ENCODE measurements around the gene NPAS3.

Gene NPAS3

GRCh38 chr14:33534632-33535031 lies 596.0 kb downstream of the NPAS3 start:
- H3K27ac ChIP-seq, result no peak overlapping the region
- no peak overlapping the region for H3K4me2 ChIP-seq
- H4K20me1 ChIP-seq (ENCODE audit: insufficient read depth), result no peaks in the 10 kb centered on the region
- H2AFZ ChIP-seq (ENCODE audit: low read depth), result no peak overlapping the region
- H3K36me3 ChIP-seq (ENCODE audit: insufficient read depth), result no peaks in the 10 kb centered on the region
- no peak overlapping the region for H3K4me3 ChIP-seq (IDR thresholded peaks at IDR 0.05; ENCODE audit: insufficient read depth, low read depth, low read length)
- peaks cover 15% of the 10 kb centered on the region for H3K4me1 ChIP-seq (ENCODE audit: low read depth, poor library complexity, severe bottlenecking)
- TF ChIP-seq, protein P1, sequence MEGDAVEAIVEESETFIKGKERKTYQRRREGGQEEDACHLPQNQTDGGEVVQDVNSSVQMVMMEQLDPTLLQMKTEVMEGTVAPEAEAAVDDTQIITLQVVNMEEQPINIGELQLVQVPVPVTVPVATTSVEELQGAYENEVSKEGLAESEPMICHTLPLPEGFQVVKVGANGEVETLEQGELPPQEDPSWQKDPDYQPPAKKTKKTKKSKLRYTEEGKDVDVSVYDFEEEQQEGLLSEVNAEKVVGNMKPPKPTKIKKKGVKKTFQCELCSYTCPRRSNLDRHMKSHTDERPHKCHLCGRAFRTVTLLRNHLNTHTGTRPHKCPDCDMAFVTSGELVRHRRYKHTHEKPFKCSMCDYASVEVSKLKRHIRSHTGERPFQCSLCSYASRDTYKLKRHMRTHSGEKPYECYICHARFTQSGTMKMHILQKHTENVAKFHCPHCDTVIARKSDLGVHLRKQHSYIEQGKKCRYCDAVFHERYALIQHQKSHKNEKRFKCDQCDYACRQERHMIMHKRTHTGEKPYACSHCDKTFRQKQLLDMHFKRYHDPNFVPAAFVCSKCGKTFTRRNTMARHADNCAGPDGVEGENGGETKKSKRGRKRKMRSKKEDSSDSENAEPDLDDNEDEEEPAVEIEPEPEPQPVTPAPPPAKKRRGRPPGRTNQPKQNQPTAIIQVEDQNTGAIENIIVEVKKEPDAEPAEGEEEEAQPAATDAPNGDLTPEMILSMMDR (conservative IDR thresholded peaks at IDR 0.05; ENCODE audit: low read depth, low read length), result no peak
- no peaks in the 10 kb centered on the region for H3K79me2 ChIP-seq (ENCODE audit: insufficient read depth, low read depth)
- no peaks in the 10 kb centered on the region for H3K27me3 ChIP-seq (ENCODE audit: insufficient read depth, low read depth)
- H3K9ac ChIP-seq, result no peak overlapping the region

GRCh38 chr14:33539918-33540357 lies 601.3 kb downstream of the NPAS3 start:
- H2AFZ ChIP-seq (ENCODE audit: low read depth), result no peak overlapping the region
- H3K27ac ChIP-seq, result no peak overlapping the region
- TF ChIP-seq, protein P1 (conservative IDR thresholded peaks at IDR 0.05; ENCODE audit: low read depth, low read length), result no peak

GRCh38 chr14:33541171-33541570 lies 602.5 kb downstream of the NPAS3 start:
- Histone ChIP-seq H3K9ac (no peak overlapping the region), H3K4me1 (ENCODE audit: low read depth, poor library complexity, severe bottlenecking) (no peaks in the 10 kb centered on the region), H3K27me3 (ENCODE audit: insufficient read depth, low read depth) (no peaks in the 10 kb centered on the region), H2AFZ (ENCODE audit: low read depth) (no peak overlapping the region), H3K4me2 (no peak overlapping the region), H3K36me3 (ENCODE audit: insufficient read depth) (no peaks in the 10 kb centered on the region), H4K20me1 (ENCODE audit: insufficient read depth) (no peaks in the 10 kb centered on the region), H3K27ac (no peak overlapping the region), H3K4me3 (IDR thresholded peaks at IDR 0.05; ENCODE audit: insufficient read depth, low read depth, low read length) (no peak overlapping the region), H3K79me2 (ENCODE audit: insufficient read depth, low read depth) (no peaks in the 10 kb centered on the region)
- TF ChIP-seq, protein P1 (conservative IDR thresholded peaks at IDR 0.05; ENCODE audit: low read depth, low read length), result no peak

More at GRCh38 chr14:33539918-33540357, 601.3 kb downstream of the NPAS3 start:
- no peak overlapping the region for H3K9ac ChIP-seq
- H3K36me3 ChIP-seq (ENCODE audit: insufficient read depth), result no peaks in the 10 kb centered on the region
- no peaks in the 10 kb centered on the region for H3K79me2 ChIP-seq (ENCODE audit: insufficient read depth, low read depth)
- H3K27me3 ChIP-seq (ENCODE audit: insufficient read depth, low read depth), result no peaks in the 10 kb centered on the region
- no peak overlapping the region for H3K4me2 ChIP-seq
- H3K4me3 ChIP-seq (IDR thresholded peaks at IDR 0.05; ENCODE audit: insufficient read depth, low read depth, low read length), result no peak overlapping the region
- no peaks in the 10 kb centered on the region for H4K20me1 ChIP-seq (ENCODE audit: insufficient read depth)
- H3K4me1 ChIP-seq (ENCODE audit: low read depth, poor library complexity, severe bottlenecking), result no peaks in the 10 kb centered on the region

- Histone ChIP-seq H3K79me2 (ENCODE audit: insufficient read depth, low read depth) (no peaks in the 10 kb centered on the region), H3K27me3 (ENCODE audit: insufficient read depth, low read depth) (no peaks in the 10 kb centered on the region), H3K4me2 (no peak overlapping the region), H3K36me3 (ENCODE audit: insufficient read depth) (no peaks in the 10 kb centered on the region), H3K4me1 (ENCODE audit: low read depth, poor library complexity, severe bottlenecking) (no peaks in the 10 kb centered on the region), H3K27ac (no peak overlapping the region), H2AFZ (ENCODE audit: low read depth) (no peak overlapping the region), H3K4me3 (IDR thresholded peaks at IDR 0.05; ENCODE audit: insufficient read depth, low read depth, low read length) (no peak overlapping the region), H3K9ac (no peak overlapping the region), H4K20me1 (ENCODE audit: insufficient read depth) (no peaks in the 10 kb centered on the region)
- TF ChIP-seq, protein P1 (conservative IDR thresholded peaks at IDR 0.05; ENCODE audit: low read depth, low read length), result no peak
These were observed 603.9 kb downstream of the NPAS3 start for GRCh38 chr14:33542338-33543287.
